ENCODE data around the gene POMT2.
"Not testable (repeated sequence)": the region's sequence is repeated elsewhere in the genome, so short reads cannot be mapped to it uniquely, and the experiment has no call there.

POMT2 gene

GRCh38 chr14:77337880-77338279 is 17.2 kb upstream of the POMT2 start:
- no peak overlapping the region for H3K4me3 ChIP-seq (ENCODE audit: low read length)
- TF ChIP-seq ZNF274 (IDR thresholded peaks at IDR 0.05; ENCODE audit: low read depth, low read length): no peak

- not testable (repeated sequence) for H3K4me3 ChIP-seq (ENCODE audit: low read length)
Observed at GRCh38 chr14:77337255-77337654, 16.6 kb upstream of the POMT2 start.

GRCh38 chr14:77335576-77335975 is 14.9 kb upstream of the POMT2 start:
- H3K4me3 ChIP-seq (ENCODE audit: low read length): no peak overlapping the region
- no peak for TF ChIP-seq ZNF274 (IDR thresholded peaks at IDR 0.05; ENCODE audit: low read depth, low read length)

GRCh38 chr14:77329872-77330271 is 9.2 kb upstream of the POMT2 start:
- H3K4me3 ChIP-seq (ENCODE audit: low read length): no peak overlapping the region

GRCh38 chr14:77327111-77327510 is 6.4 kb upstream of the POMT2 start:
- no peak overlapping the region for H3K4me3 ChIP-seq (ENCODE audit: low read length)
- no peak for TF ChIP-seq ZNF274 (IDR thresholded peaks at IDR 0.05; ENCODE audit: low read depth, low read length)

More at GRCh38 chr14:77329872-77330271, 9.2 kb upstream of the POMT2 start:
- no peak for TF ChIP-seq ZNF274 (IDR thresholded peaks at IDR 0.05; ENCODE audit: low read depth, low read length)

- no peak overlapping the region for H3K4me3 ChIP-seq (ENCODE audit: low read length)
- TF ChIP-seq ZNF274 (IDR thresholded peaks at IDR 0.05; ENCODE audit: low read depth, low read length): no peak
Observed at GRCh38 chr14:77325746-77326094, 5.0 kb upstream of the POMT2 start.

- no peak for TF ChIP-seq ZNF274 (IDR thresholded peaks at IDR 0.05; ENCODE audit: low read depth, low read length)
- no peak overlapping the region for H3K4me3 ChIP-seq (ENCODE audit: low read length)
Observed at GRCh38 chr14:77324816-77325745, 4.4 kb upstream of the POMT2 start.

GRCh38 chr14:77324289-77324688 is 3.6 kb upstream of the POMT2 start:
- no peak for TF ChIP-seq ZNF274 (IDR thresholded peaks at IDR 0.05; ENCODE audit: low read depth, low read length)
- H3K4me3 ChIP-seq (ENCODE audit: low read length): no peak overlapping the region

- TF ChIP-seq ZNF274 (IDR thresholded peaks at IDR 0.05; ENCODE audit: low read depth, low read length): no peak
- no peak overlapping the region for H3K4me3 ChIP-seq (ENCODE audit: low read length)
Observed at GRCh38 chr14:77323571-77323970, 2.9 kb upstream of the POMT2 start.

- no peak overlapping the region for H3K4me3 ChIP-seq (ENCODE audit: low read length)
- no peak for TF ChIP-seq ZNF274 (IDR thresholded peaks at IDR 0.05; ENCODE audit: low read depth, low read length)
Observed at GRCh38 chr14:77322951-77323350, 2.3 kb upstream of the POMT2 start.

- TF ChIP-seq ZNF274 (IDR thresholded peaks at IDR 0.05; ENCODE audit: low read depth, low read length): no peak
- no peak overlapping the region for H3K4me3 ChIP-seq (ENCODE audit: low read length)
Observed at GRCh38 chr14:77322250-77322902, 1.7 kb upstream of the POMT2 start.

- no peak overlapping the region; the same call in 1 of the 2 replicates for H3K4me3 ChIP-seq (ENCODE audit: low read length)
- TF ChIP-seq ZNF274 (IDR thresholded peaks at IDR 0.05; ENCODE audit: low read depth, low read length): no peak
Observed at GRCh38 chr14:77319422-77319821, 1.3 kb downstream of the POMT2 start.

GRCh38 chr14:77318756-77319155 is 1.9 kb downstream of the POMT2 start:
- not testable (repeated sequence) for H3K4me3 ChIP-seq (ENCODE audit: low read length)

GRCh38 chr14:77318006-77318553 is 2.6 kb downstream of the POMT2 start:
- TF ChIP-seq ZNF274 (IDR thresholded peaks at IDR 0.05; ENCODE audit: low read depth, low read length): no peak
- no peak overlapping the region for H3K4me3 ChIP-seq (ENCODE audit: low read length)

GRCh38 chr14:77316872-77317301 is 3.8 kb downstream of the POMT2 start:
- H3K4me3 ChIP-seq (ENCODE audit: low read length): no peak overlapping the region
- TF ChIP-seq ZNF274 (IDR thresholded peaks at IDR 0.05; ENCODE audit: low read depth, low read length): no peak
